ENCODE data around the gene KRTAP17-1.

DNA sequence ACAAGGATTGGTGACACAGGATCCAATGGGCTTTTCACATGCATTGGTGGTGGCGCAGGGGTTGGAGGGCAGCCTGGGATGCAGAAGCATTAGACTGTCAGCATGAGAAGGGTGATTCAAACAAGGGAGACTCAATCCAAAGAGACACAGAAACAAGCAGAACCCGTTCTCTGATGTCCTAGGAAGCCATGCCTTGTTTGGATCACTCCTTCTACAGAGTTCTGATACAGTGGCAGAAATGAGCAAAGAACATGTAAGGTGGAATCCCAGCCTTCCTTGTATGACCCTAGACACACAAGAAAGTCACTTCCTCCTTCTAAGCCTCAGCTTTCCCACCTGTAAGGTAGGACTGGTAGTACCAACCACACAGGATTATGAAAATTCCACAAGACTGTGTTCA is 48.4 kb upstream of the KRTAP17-1 start:
- TF ChIP-seq, protein P1, sequence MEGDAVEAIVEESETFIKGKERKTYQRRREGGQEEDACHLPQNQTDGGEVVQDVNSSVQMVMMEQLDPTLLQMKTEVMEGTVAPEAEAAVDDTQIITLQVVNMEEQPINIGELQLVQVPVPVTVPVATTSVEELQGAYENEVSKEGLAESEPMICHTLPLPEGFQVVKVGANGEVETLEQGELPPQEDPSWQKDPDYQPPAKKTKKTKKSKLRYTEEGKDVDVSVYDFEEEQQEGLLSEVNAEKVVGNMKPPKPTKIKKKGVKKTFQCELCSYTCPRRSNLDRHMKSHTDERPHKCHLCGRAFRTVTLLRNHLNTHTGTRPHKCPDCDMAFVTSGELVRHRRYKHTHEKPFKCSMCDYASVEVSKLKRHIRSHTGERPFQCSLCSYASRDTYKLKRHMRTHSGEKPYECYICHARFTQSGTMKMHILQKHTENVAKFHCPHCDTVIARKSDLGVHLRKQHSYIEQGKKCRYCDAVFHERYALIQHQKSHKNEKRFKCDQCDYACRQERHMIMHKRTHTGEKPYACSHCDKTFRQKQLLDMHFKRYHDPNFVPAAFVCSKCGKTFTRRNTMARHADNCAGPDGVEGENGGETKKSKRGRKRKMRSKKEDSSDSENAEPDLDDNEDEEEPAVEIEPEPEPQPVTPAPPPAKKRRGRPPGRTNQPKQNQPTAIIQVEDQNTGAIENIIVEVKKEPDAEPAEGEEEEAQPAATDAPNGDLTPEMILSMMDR (IDR thresholded peaks at IDR 0.05; ENCODE audit: insufficient read depth, low read length) = no peak
- TF ChIP-seq POLR2AphosphoS5 (IDR thresholded peaks at IDR 0.05; ENCODE audit: low read depth) (no peak), SPI1 (IDR thresholded peaks at IDR 0.05; ENCODE audit: borderline replicate concordance, low read depth) (no peak), GABPA (IDR thresholded peaks at IDR 0.05; ENCODE audit: low read depth) (no peak)

Data from HL-60 (cell line).